ENCODE data around the gene MYMK. TPM values are rescaled to one million over a fixed set of nuclear protein-coding genes. Genes with fewer than 3 reads are reported as not detected.

MYMK gene
- total and polyA plus RNA-seq, 2 experiments from 2014 or later = not detected

GRCh38 chr9:133505186-133505830 lies 19.5 kb downstream of the MYMK start:
- no peak for DNase-seq (ENCODE audit: low spot score)
- TF ChIP-seq ZNF462 (CRISPR knock-in tag; IDR thresholded peaks at IDR 0.05) (no peak), REST (IDR thresholded peaks at IDR 0.05; ENCODE audit: unreplicated experiment) (no peak), JUNB (IDR thresholded peaks at IDR 0.05; ENCODE audit: unreplicated experiment) (no peak), CTCF (conservative IDR thresholded peaks at IDR 0.05; ENCODE audit: low read depth in 2 of 2) (no peak), ZNF114 (CRISPR knock-in tag; IDR thresholded peaks at IDR 0.05) (no peak), EZH2 (IDR thresholded peaks at IDR 0.05; ENCODE audit: low read depth, unreplicated experiment) (no peak), POLR2AphosphoS5 (IDR thresholded peaks at IDR 0.05; ENCODE audit: low read depth) (no peak), EZH2phosphoT487 (IDR thresholded peaks at IDR 0.05; ENCODE audit: unreplicated experiment) (no peak), STAT1 (IDR thresholded peaks at IDR 0.05; ENCODE audit: unreplicated experiment) (no peak), ETS1 (IDR thresholded peaks at IDR 0.05) (no peak), NANOG (IDR thresholded peaks at IDR 0.05; ENCODE audit: borderline replicate concordance) (no peak), ZNF331 (CRISPR knock-in tag; IDR thresholded peaks at IDR 0.05; ENCODE audit: low read depth) (no peak), CREB1 (CRISPR knock-in tag; IDR thresholded peaks at IDR 0.05; ENCODE audit: low read depth) (no peak)
- H3K9me3 Mint-ChIP-seq = peaks cover 29% of the 10 kb centered on the region
- Histone ChIP-seq H3F3A (replicated peaks; ENCODE audit: low read depth) (no peaks in the 10 kb centered on the region), H3K4me2 (no peak overlapping the region), H3K36me3 (ENCODE audit: insufficient read depth) (no peaks in the 10 kb centered on the region), H3K27me3 (ENCODE audit: insufficient read depth) (no peaks in the 10 kb centered on the region), H3K79me2 (replicated peaks; ENCODE audit: insufficient read depth) (no peaks in the 10 kb centered on the region), H4K20me1 (replicated peaks; ENCODE audit: insufficient read depth) (no peaks in the 10 kb centered on the region), H2AFZ (no peak overlapping the region), H3K9me2 (ENCODE audit: insufficient read depth) (no peaks in the 10 kb centered on the region), H3K4me3 (no peak overlapping the region), H3K27ac (ENCODE audit: low read depth) (no peak overlapping the region), H3K4me1 (ENCODE audit: insufficient read depth) (peaks cover 15% of the 10 kb centered on the region)
- no peak overlapping the region for H3K27ac Mint-ChIP-seq
- no peak overlapping the region for H3K4me3 Mint-ChIP-seq
- ATAC-seq = no peak
- H3K36me3 Mint-ChIP-seq (ENCODE audit: low read depth) = peaks cover 3% of the 10 kb centered on the region; the same call in 1 of the 3 replicates
- H3K4me1 Mint-ChIP-seq = peaks cover 15% of the 10 kb centered on the region
- peaks cover 8% of the 10 kb centered on the region for H3K27me3 Mint-ChIP-seq (ENCODE audit: insufficient read depth, low read depth, poor library complexity)

Data from GM23338 (cell line).